Activated effector memory CD4-positive, alpha-beta T cell treated with anti-CD3 and anti-CD28 coated beads, Interleukin-2, amount 50 U/mL, for 16 hours (primary cell): ENCODE data around the gene NLRC5.

Source experiments
- DNase-seq: peaks from one replicate; pipeline ENCODE4 v3.0.0-alpha.2; 2020

Gene NLRC5

DNA sequence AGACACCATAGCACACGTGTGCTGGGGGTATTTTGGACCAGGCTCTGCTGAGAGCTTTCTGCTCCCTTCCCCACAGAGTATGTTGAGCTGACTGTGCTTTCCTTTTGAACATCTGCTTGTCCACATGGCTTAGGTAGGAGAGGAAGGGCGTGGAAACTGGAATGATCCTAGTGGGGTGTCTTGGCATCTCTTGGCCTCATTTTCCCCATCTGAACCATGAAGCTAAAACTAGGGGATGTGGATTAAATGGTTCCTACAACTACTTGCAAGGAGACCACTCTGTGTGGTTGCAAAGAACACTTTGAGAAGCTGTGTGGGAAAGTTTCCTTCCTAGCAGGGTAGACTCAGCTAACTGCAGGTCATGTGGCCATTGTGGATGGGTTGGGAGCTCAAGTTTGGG is 6.7 kb upstream of the NLRC5 start:
- no peak for DNase-seq

DNA sequence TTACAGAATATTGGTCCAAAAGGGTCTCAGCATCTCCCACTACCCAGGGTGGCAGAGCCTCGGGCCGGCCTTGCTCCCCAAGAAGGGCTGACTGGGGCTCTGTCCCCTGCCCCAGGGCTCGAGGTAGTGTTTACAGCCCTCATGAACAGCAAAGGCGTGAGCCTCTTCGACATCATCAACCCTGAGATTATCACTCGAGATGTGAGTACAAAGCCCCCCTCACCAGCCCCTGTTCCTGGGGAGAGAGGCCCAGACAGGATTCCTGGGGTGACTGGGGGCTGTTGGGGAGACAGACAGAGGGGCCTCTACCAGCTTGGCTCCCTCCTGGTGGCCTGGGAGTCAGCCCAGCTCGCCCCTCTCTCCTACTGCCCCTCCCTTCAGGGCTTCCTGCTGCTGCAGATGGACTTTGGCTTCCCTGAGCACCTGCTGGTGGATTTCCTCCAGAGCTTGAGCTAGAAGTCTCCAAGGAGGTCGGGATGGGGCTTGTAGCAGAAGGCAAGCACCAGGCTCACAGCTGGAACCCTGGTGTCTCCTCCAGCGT is 6.1 kb upstream of the NLRC5 start:
- DNase-seq: no peak

- DNase-seq: peak; percentile 67
Measured at GRCh38 chr16:56984639-56985038, 4.7 kb upstream of the NLRC5 start.

DNA sequence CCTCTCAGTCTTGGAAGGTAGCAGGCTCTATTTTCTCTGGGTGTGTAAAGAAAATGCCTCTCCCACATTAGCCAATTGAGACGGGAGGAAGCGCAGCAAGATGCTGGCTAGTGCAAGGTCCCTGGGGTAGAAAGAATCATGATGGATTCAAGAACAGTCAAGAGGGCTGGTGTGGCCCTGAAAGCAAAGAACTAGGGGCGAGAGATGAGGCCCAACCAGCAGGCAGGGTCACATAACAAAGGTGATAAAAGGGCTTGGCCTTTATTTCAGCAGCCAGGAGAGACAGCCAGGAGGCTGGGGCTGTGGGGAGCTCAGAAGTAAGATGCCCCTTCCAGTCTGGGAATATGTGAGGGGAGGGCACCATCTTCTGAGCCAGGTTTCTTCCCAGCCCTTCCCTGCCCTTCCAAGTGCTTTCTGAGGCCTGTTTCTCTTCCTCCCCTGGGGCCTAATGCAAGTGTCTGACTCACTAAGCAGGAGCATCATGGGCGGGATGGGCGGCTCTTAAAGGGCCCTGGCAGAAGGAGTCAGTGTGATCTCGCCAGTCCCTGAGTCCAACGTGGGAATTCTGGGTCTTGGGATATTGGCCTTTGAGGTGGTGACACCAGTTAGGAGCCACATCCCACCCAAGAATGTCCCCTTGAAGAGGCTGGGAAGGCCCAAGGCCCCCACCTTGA is 3.9 kb upstream of the NLRC5 start:
- no peak for DNase-seq

- DNase-seq: no peak
Measured at GRCh38 chr16:56985962-56986360, 3.4 kb upstream of the NLRC5 start.

GRCh38 chr16:56986361-56986760 is 3.0 kb upstream of the NLRC5 start:
- no peak for DNase-seq

DNA sequence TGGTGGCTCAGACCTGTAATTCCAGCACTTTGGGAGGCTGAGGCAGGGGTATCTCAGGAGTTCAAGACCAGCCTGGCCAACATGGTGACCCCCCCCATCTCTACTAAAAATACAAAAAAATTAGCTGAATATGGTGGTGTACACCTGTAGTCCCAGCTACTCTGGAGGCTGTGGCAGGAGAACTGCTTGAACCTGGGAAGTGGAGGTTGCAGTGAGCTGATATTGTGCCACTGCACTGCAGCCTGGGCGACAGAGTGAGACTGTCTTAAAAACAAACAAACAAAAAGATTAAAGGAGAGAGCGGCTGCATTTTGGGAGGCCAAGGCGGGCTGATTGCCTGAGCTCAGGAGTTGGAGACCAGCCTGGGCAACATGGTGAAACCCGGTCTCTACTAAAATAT is 2.4 kb upstream of the NLRC5 start:
- DNase-seq: peak; percentile 57

GRCh38 chr16:56987692-56988091 is 1.7 kb upstream of the NLRC5 start:
- DNase-seq: peak; percentile 51

GRCh38 chr16:56988161-56988947 is 1.0 kb upstream of the NLRC5 start:
- peak; percentile 63 for DNase-seq

DNA sequence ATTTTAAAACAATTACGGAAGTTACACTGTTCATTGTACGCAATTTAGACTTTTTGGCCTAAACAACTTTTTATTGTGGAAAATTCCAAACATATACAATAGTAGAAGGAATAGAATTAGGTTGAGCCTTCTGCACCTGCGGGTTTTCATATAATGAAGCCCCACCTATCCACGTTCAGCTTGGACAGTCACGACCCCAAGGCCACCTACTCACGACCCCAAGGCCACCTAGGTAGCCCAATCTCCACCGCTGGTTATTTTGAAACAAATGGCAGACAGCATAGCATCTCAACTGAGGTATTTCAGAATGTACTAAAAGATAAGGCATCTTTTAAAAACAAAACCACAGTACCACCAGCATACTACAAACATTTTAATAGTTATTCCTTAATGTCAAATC is 631 bp downstream of the NLRC5 start:
- peak; percentile 65 for DNase-seq

- DNase-seq: peak; percentile 69
Measured at GRCh38 chr16:56990407-56991286, 1.3 kb downstream of the NLRC5 start.

DNA sequence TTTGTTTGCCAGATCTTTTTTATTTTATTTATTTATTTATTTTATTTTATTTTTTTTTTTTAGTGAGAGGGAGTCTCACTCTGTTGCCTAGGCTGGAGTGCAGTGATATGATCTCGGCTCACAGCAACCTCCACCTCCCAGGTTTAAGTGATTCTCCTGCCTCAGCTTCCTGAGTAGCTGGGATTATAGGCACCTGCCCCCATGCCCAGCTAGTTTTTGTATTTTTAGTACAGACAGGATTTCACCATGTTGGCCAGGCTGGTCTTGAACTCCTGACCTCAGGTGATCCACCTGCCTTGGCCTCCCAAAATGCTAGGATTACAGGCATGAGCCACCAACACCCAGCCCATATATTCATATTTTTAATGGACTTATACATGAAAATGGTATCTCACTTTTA is 3.1 kb downstream of the NLRC5 start:
- DNase-seq: peak; percentile 51

- DNase-seq: no peak
Measured at GRCh38 chr16:56993204-56993603, 3.8 kb downstream of the NLRC5 start.

DNA sequence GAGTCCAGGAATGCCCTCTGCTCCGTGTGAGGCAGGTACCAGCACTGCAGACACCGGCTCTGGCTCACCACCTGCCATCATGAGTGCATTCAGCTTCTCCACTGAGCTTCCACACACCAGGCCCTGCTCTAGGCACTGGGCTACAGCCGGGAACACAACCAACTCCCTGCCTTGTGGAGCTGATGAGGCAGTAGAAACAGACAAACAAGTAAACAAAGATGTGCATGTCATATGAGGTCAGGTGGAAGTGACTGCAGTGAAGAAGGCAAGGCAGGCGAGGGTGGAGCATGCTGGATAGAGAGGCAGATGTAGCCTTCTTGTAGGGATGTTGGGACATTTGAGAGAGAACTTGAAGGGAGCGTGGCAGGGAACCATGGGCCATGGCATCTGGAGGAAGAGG is 5.0 kb downstream of the NLRC5 start:
- DNase-seq: peak; percentile 65

DNA sequence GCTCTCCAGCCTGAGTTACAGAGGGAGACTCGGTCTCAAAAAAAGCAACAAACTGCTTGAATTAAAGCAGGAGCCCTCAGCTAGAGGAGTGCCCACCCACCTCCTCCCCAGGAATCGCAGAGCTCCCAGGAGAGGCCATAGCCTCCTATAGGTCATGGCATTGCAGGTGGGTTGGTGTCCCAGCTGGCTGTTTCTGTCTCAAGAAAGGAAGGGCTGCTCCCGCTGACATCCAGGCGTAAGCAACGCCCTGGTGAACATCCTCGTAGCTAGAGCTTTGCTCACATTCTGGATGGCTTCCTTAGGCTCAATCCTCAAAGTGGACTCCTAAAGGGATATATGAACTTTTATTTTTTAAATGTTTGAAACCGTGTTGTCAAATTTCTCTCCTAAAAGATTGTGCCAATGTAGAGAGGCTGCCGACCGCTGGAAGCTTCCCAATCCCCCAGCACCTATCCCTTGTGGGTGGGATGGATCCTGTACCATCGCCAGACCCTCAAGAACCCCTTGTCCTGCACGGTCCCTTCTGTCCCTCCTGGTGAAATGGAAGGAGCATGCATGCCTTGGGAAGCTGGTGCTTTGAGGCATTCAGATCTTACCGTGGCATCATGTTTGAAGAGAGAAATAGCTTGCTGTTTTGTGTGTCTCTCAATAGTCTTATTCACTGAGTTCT is 5.9 kb downstream of the NLRC5 start:
- peak; percentile 61 for DNase-seq

- no peak for DNase-seq
Measured at GRCh38 chr16:56997264-56997663, 7.9 kb downstream of the NLRC5 start.

DNA sequence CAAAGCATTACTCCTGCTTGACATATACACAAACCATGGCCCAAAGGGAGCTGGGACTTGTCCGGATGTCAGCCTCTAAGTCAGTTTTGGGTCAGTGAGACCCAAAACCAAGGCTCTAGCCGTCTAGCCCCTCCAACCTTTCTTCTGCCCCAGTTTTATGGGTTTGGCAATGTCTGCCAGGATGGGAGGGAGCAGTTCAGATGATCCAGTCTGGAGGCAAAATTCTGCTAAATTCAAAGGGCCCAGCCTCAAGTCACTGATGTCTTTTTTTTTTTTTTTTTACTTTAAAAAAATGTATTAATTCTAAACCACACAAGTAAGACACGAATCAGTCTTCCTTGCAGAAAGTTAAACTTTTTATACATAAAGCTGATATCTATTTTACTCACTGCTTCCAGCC is 8.6 kb downstream of the NLRC5 start:
- DNase-seq: peak; percentile 50

DNA sequence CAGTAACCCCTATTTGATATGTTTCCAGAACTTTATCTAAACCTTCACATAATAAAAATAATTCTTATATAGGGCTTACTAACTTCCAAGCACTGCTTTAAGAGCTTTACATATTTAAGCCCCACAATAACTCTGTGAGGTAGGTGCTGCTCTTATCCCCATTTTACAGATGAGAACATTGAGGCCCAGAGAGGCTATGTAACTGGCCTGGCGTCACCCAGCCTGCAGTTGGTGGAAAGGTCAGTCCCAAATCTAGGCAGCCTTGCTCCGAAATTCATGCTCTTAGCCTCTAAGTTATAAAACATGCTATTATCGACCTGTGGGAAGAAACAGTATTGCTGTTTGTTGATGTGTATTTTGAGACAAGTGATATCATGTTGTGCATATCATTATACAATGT is 9.0 kb downstream of the NLRC5 start:
- DNase-seq: peak; percentile 36

GRCh38 chr16:56998861-56999260 is 9.5 kb downstream of the NLRC5 start:
- peak; percentile 47 for DNase-seq

DNA sequence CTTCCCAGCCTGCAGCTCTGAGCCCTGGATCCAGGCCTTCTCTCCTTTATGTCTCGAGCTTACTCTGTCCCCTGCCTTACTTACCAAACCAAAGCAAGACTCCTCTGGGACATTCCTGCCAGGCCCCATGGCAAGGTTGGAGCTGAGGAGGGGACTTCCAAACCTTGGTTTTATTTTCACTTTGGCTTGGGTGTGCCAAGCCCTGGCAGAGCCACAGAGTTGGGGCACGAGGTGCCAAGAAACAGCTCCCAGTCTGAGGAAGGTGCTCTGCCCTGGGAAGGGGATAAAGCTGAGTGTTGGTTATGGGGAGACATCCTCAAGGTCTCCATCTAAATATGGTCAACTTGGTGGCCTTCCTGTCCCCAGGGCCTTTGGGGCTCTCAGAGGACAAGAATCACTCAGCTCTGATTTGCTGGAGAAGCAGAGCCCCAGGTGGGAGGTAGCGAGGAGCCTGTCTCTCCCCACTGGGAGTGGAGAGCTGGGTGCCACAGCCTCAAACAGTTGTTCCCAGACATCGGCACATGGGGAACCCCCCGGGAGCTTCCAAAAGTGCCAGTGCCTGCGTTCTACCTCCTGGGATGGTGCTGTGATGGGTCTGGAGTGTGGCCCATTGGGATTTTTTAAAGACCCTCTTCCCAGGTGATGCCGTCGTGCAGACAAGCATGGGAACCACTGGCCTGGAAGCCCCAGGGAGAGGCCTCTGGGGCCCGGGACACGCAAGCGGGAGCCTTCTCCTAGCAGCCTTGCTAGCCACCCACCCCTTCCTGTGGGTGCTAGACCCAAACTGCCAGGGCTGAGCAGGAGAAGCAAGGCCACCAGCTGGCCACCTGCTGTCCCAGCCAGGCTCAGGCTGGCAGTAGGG is 10.3 kb downstream of the NLRC5 start:
- peak; percentile 84 for DNase-seq

GRCh38 chr16:57000271-57001025 is 11.1 kb downstream of the NLRC5 start:
- peak; percentile 73 for DNase-seq
